GM18502 (cell line): ENCODE results near the gene RIPK3.
"Not testable (repeated sequence)": the region's sequence is repeated elsewhere in the genome, so short reads cannot be mapped to it uniquely, and the experiment has no call there.

Source experiments
- ATAC-seq: cut with Tn5 transposase; IDR thresholded peaks from one replicate; pipeline ENCODE4 v1.9.1; 2021; ENCODE audit warnings: mild to moderate bottlenecking; ENCODE audit not compliant: unreplicated experiment, poor library complexity

Gene RIPK3

GRCh38 chr14:24349742-24350141, 10.0 kb upstream of the RIPK3 start:
- no peak for ATAC-seq

- no peak for ATAC-seq
Observed at GRCh38 chr14:24348186-24348585, 8.4 kb upstream of the RIPK3 start.

GRCh38 chr14:24347134-24347533, 7.3 kb upstream of the RIPK3 start:
- no peak for ATAC-seq

GRCh38 chr14:24343795-24344660, 4.2 kb upstream of the RIPK3 start:
- ATAC-seq: no peak

GRCh38 chr14:24342889-24343288, 3.1 kb upstream of the RIPK3 start:
- ATAC-seq: no peak

GRCh38 chr14:24340606-24341005, 815 bp upstream of the RIPK3 start:
- no peak for ATAC-seq

- ATAC-seq: no peak
Observed at GRCh38 chr14:24338843-24339242, 948 bp downstream of the RIPK3 start.

- ATAC-seq: no peak
Observed at GRCh38 chr14:24337824-24338175, 2.0 kb downstream of the RIPK3 start.

- no peak for ATAC-seq
Observed at GRCh38 chr14:24337144-24337823, 2.5 kb downstream of the RIPK3 start.

- no peak for ATAC-seq
Observed at GRCh38 chr14:24335461-24336171, 4.2 kb downstream of the RIPK3 start.

- no peak for ATAC-seq
Observed at GRCh38 chr14:24334431-24335291, 5.1 kb downstream of the RIPK3 start, which contains the start of gene ADCY4. TSS of gene ADCY4 (minus strand) at chr14:24335071. CDS start at chr14:24334652, 419 bp downstream.

GRCh38 chr14:24332268-24332993, 7.4 kb downstream of the RIPK3 start:
- peak; percentile 89 for ATAC-seq

- no peak for ATAC-seq
Observed at GRCh38 chr14:24331731-24332267, 8.0 kb downstream of the RIPK3 start.

- ATAC-seq: no peak
Observed at GRCh38 chr14:24330973-24331674, 8.7 kb downstream of the RIPK3 start.

- no peak for ATAC-seq
Observed at GRCh38 chr14:24329736-24330135, 10.1 kb downstream of the RIPK3 start.

- no peak for ATAC-seq
Observed at GRCh38 chr14:24329073-24329663, 10.6 kb downstream of the RIPK3 start.

- not testable (repeated sequence) for ATAC-seq
Observed at GRCh38 chr14:24327914-24328313, 11.9 kb downstream of the RIPK3 start.

GRCh38 chr14:24327303-24327702, 12.5 kb downstream of the RIPK3 start:
- ATAC-seq: no peak
